G401.6 (cell line): ENCODE data around the gene PGAP3.

Experiments used
- FAIRE-seq: peaks from 2 replicates; lab custom pipeline; 2012; peaks lifted over from hg19 to GRCh38; lab: Jason Lieb, UNC

Gene PGAP3

GRCh38 chr17:39636927-39637736 is 50.7 kb downstream of the PGAP3 start, which contains the start of gene STARD3:
Gene STARD3, plus strand, starts transcription at chr17:39637144. Its CDS starts 16,388 bp downstream, at chr17:39653532.
- peak; percentile 65 for FAIRE-seq

- no peak for FAIRE-seq
Measured at GRCh38 chr17:39636587-39636926, 51.3 kb downstream of the PGAP3 start.

GRCh38 chr17:39635614-39636176 is 52.2 kb downstream of the PGAP3 start:
- no peak for FAIRE-seq

- FAIRE-seq, result peak; percentile 84
Measured at GRCh38 chr17:39634384-39634871, 53.4 kb downstream of the PGAP3 start.

- FAIRE-seq, result no peak
Measured at GRCh38 chr17:39633570-39634183, 54.2 kb downstream of the PGAP3 start.

- FAIRE-seq, result no peak
Measured at GRCh38 chr17:39632153-39632941, 55.5 kb downstream of the PGAP3 start.

GRCh38 chr17:39631403-39631802 is 56.5 kb downstream of the PGAP3 start:
- no peak for FAIRE-seq

GRCh38 chr17:39629898-39630297 is 58.0 kb downstream of the PGAP3 start:
- FAIRE-seq, result no peak

GRCh38 chr17:39629494-39629880 is 58.4 kb downstream of the PGAP3 start:
- no peak for FAIRE-seq

GRCh38 chr17:39628655-39629493 is 59.0 kb downstream of the PGAP3 start:
- no peak for FAIRE-seq

- no peak for FAIRE-seq
Measured at GRCh38 chr17:39627712-39628516, 59.9 kb downstream of the PGAP3 start.

GRCh38 chr17:39627047-39627711 is 60.7 kb downstream of the PGAP3 start:
- no peak for FAIRE-seq

GRCh38 chr17:39626171-39627046 is 61.4 kb downstream of the PGAP3 start, which contains the start of gene PPP1R1B:
Gene PPP1R1B, plus strand, starts transcription at chr17:39626952. Its CDS starts 441 bp downstream, at chr17:39627393.
- no peak for FAIRE-seq

GRCh38 chr17:39625198-39625785 is 62.6 kb downstream of the PGAP3 start:
- FAIRE-seq, result no peak

- FAIRE-seq, result no peak
Measured at GRCh38 chr17:39624313-39624712, 63.5 kb downstream of the PGAP3 start.

- FAIRE-seq, result peak; percentile 30
Measured at GRCh38 chr17:39623356-39623950, 64.4 kb downstream of the PGAP3 start.

- FAIRE-seq, result no peak
Measured at GRCh38 chr17:39622380-39623006, 65.4 kb downstream of the PGAP3 start.
